ENCODE measurements around the gene ABTB1.
"Not testable (repeated sequence)": the region's sequence is repeated elsewhere in the genome, so short reads cannot be mapped to it uniquely, and the experiment has no call there.

The ABTB1 gene

DNA sequence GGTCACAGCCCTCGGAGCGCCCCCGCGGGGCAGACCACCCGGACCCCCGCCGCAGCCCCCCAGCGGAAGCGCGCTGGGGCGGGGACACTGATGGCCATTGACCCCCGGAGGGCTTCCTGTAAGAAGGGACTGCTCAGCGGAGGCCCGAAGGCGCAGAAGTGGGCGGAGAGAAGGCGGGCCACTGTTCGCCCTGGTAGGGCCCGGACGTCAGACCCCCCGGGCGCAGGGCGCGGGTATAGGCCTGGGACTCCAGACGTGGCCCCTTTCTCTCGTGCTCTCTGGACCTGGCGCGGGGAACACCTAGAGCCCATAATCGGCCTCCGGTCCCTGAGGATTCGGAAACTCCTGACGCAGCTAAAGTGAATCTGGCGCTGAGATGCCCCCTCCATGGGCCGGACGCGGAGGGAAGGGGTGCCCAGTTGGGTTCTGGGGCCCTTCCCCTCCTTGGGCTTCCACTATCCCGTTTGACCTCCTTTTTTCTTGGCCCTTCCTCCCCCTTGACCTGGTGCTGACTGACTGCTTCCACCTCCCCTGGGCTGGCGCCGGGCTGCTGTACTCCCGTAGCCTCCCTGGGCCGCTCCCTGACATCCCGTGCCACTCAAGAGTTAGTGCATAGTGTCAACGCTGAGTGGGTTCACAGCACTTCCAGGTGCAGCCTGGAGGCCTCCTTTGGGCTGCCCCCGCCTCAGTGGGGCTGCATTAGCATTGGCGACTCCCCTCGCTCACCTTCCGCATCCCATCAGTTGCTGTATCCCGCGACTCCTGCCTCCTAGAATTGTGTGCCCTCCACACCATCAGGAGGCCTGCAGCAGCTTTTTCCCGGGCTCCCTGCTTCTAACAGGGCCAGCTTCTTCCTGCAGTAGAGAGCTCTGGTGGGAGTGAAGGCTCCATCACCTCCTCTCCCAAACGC lies 694 bp downstream of the ABTB1 start:
- peak; percentile 54 for DNase-seq

DNA sequence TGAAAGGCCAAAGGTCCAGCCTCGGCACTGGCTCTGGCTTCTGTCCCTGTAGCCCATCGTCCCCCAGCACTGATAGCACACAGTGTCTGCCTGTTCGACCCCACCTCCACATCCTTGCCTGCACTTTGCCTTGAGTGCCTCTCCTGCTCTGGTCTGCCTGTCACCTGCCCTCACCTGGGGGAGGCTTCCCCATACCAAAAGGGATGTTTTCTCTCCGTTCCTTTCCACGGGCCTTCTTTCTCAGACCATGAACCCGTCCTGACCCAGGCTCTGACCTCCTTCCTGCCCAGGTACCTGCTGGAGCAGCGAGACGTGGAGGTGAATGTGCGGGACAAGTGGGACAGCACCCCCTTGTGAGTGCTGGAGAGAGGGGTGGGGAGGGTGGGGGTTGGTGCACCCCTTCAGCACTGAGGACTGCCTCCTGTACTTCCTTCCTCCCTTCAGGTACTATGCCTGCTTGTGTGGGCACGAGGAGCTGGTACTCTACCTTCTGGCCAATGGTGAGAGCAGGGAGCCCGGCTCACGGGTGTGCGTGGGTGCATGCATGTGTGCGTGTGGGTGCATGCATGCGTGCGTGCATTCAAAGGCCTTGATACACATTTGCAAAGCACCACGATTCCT lies 1.5 kb downstream of the ABTB1 start:
- peak; percentile 19 for DNase-seq

DNA sequence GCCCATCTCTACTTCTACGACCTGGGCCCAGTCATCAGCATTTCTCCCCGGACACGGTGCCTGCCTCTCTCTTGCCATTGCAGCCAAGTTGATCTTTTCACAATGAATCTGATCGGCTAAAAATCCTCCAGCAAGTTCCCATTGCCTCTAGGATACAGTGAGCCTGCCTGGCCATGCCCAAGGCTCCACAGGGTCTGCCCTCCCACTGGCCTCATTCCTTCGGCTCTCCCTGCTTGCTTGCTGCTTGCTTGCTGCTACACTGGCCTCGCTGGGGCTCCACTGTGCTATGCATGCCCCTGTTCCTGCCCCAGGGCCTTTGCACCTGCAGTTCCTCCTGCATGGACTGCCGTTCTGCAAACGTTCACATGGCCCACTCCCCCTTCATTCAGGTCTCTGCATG lies 2.0 kb downstream of the ABTB1 start:
- peak; percentile 9 for DNase-seq

DNA sequence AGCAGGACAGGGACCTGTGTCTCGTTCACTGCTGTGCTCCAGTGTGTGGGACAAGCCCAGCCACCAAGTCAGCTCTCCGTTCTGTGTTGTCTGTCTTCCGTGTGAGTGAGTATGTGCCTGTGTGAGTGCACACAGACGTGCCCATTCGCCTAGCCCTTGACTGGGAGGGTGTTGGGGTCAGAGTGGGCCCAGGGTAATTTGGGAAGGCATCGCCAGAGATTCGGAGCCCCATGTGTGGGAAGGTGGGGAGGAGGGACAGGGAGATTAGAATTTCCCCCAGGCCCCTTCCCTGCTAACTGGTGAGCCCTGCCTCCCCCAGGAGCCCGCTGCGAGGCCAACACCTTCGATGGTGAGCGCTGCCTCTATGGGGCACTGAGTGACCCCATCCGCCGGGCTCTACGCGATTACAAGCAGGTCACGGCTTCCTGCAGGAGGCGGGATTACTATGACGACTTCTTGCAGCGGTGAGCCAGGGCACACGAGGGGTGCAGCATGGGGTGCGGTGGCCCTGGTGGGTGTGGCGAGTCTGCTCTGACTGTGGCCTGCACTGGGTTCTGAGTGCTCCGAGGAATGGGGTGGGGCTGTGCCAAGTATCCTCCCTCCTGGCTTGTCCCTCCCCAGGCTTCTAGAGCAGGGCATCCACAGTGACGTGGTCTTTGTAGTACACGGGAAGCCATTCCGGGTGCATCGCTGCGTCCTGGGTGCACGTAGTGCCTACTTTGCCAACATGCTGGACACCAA lies 3.1 kb downstream of the ABTB1 start:
- DNase-seq = peak; percentile 22

DNA sequence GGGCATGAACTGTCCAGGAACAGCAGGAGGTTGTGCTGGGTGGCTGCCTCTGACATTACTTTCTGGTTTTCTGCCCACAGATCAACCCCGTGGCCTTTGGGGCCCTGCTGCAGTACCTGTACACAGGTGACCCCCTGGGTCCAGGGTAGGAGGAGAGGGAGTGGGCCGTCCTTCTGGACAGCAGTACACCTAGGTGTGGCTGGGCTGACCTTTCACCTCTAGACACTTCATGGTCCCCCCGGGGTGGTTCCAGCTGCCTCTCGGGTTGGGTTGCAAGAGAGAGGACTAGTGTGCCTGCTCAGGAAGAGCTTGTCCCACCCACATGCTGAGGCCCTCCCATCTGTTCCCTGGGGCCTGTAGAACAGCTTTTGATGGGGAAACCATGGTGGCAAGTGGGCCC lies 3.7 kb downstream of the ABTB1 start:
- peak; percentile 18 for DNase-seq

DNA sequence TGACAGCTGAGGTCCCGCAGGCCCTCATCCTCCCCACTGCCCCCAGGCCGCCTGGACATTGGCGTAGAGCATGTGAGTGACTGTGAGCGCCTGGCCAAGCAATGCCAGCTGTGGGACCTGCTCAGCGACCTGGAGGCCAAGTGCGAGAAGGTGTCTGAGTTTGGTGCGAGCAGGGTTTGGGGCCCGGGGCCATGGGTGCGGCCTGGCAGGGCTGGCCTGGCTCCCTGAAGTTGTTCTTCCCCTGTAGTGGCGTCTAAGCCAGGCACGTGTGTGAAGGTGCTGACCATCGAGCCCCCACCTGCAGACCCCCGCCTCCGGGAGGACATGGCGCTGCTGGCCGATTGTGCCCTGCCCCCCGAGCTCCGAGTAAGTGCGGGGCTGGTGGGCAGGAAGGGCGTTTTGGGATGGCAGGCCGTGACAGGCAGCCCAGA lies 4.2 kb downstream of the ABTB1 start:
- peak; percentile 16 for DNase-seq

DNA sequence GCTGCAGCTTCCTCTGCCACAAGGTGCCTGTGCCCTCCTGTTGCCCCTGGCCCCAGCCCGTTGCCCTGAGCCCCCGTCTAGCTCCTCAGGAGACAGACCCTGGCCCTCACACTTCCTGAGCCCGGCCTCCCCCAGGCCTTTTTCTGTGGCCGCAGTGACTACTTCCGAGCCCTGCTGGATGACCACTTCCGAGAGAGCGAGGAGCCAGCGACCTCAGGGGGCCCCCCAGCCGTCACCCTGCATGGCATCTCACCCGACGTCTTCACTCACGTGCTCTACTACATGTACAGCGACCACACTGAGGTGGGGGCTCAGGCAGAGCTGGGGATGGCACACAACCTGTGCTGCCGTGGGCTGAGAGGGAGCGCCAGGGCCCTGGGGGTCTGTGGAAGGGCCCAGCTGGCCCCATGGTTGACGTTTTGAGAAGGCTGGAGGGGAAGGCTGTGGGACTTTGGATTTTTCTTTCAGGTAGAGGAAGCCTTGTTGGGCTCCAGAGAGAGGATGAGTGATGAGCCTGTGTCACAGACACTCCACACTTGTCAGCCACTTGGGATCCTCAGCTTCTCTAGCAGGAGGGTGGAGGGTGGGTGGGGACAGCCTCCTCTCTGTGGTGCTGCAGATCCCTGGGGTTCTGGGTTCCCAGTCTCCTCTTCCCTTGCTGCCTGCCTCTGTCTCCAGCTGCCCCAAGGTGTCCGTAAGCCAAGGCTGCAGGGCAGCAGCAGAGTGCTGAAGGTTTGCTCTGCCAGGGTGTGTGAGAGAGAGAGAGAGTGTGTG lies 5.0 kb downstream of the ABTB1 start:
- DNase-seq = peak; percentile 14

DNA sequence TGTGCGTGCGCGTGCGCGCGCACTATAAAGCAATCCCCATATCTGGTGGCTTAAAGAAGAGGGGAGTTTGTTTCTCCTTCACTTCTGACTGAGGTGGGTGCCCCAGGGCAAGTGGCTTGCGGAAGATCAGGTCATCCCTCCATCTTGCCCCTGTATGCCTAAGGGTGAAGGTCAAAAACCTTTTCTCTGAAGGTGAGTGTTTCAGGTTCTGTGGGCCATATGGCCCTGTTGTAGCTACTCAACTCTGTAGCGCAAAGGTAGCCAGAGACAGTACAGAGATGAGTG lies 5.5 kb downstream of the ABTB1 start:
- DNase-seq = no peak

DNA sequence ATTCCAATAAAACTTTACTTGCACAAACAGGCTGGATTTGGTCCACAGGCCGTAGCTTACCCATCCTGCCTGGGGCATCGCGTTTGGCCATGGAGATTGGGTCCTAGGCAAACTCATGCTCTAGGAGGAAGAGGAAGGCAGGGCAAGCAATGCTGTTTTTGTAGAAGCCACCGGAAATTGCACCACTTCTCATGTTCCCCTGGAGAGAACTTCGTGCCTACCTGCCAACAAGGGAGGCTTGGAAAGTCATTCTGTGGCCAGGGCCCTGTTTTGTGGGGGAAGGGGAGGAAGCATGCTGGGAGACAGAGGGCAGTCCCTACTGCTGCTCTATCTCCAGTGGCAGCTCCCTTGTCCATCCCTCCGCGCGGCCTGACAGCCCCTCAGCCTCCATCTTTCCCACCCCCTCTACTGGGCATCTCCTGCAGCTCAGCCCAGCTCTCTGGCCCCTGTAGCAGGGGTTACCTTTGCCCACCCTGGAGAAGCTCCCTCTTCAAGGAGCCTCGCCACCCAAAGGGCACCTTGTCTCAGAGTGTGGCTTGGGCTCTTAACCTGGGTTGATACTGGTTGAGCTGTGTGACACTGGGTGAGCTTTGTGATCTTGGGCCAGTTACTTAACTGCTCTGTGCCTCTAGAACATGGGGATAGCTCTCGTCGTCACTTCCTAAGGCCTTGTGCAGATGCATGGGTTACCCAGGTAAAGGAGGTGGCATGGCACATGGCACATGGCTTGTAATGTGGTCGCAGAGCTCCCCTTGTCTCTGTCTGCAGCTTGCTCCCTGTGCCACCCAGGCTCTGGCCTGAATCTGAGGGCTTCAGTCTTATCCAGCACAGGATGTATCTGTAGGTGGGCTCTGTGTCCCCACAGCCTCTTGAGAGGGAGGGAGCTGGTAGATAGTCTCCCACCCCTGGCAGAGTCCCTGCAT lies 6.1 kb downstream of the ABTB1 start:
- DNase-seq = peak; percentile 21

DNA sequence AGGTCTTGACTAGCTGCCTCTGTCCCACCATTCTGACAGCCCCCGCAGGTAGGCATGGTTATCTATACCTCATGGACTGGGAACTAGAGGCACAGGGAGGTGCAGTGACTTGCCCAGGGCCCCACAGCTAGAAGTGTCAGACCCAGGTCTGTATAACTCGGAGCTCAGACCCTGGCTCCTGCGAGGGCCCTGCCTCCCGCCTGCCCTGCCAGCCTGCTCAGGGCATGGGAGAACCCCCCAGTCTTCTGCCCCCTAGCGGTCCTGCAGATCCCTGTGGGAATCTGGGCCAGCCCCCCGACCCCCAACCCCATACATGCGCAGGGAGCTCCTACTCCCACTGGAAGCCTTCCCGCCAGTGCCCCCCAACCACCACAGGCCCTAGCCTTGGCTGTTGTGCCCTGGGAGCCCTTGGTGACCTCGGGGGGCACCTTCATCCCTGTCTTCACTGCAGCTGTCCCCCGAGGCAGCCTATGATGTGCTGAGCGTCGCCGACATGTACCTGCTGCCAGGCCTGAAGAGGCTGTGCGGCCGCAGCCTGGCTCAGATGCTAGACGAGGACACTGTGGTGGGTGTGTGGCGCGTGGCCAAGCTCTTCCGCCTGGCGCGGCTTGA lies 6.9 kb downstream of the ABTB1 start:
- DNase-seq = peak; percentile 15

DNA sequence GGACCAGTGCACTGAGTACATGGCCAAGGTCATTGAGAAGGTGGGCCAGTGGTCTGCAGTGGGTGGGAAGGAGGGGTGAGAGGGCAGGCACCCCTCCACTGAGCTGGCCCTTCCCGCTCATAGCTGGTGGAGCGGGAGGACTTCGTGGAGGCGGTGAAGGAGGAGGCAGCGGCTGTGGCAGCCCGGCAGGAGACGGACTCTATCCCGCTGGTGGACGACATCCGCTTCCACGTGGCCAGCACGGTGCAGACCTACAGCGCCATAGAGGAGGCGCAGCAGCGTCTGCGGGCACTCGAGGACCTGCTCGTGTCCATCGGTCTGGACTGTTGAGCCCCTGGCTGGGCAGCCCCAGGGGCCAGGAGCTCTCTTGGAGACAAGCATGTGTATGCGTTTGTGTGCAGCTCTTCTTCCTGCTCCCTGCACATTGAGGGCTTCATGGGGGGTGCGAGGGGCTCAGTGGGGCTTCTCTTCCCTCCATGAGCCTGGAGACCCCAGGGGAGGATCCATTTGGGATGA lies 7.5 kb downstream of the ABTB1 start:
- DNase-seq = no peak

DNA sequence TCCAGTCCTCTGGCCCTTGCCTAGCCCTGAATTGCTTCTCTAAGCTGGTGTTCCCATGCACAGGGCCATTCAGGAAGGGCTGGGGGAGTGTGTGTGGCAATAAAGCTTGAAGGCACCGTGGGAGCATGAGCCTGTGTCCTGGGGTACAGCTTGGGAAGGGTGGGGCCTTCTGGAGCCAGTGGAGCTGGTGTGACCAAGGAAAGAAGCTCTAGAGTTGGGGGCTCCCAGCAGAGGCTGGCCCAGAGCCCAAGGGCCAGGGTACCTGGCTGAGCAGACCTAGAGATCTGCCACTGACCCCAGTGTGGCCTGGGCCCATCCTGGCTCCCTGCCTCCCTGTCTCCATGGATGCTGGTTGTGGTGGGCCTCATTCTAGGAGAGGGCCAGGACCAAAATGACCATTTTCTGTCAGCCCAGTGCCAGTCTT lies 8.1 kb downstream of the ABTB1 start:
- DNase-seq = peak; percentile 14

DNA sequence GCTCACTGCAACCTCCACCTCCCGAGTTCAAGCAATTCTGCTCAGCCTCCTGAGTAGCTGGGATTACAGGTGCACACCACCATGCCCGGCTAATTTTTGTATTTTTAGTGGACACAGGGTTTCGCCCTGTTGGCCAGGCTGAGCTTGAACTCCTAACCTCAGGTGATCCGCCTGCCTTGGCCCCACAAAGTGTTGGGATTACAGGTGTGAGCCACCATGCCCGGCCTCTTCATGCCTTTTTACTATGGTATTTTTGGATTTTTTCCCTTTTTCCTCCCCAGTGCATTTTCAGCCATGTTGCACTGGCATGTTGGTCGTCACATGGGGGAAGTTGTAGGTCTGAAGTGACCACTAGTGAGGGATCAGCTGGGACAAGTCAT lies 9.4 kb downstream of the ABTB1 start:
- DNase-seq = not testable (repeated sequence)

DNA sequence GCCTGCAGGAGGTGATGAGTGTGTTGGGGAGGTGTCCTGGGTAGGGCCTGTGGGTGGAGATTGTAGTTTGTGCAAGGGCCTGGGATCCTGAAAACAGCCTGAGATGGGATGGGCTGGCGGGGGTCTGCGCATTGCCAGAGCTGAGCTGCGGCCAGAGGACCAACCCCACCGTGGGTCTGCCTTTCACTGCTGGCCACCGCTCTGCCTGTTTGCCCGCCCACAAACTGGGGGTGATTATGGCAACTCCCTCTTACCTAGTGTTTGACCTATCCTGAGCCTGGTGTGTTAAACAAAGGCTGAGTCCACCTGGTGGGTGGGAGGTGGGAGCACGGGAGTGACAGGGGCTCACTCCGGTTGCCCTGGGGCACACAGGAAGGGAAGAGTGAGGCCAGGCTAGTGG lies 9.8 kb downstream of the ABTB1 start:
- DNase-seq = peak; percentile 16

DNA sequence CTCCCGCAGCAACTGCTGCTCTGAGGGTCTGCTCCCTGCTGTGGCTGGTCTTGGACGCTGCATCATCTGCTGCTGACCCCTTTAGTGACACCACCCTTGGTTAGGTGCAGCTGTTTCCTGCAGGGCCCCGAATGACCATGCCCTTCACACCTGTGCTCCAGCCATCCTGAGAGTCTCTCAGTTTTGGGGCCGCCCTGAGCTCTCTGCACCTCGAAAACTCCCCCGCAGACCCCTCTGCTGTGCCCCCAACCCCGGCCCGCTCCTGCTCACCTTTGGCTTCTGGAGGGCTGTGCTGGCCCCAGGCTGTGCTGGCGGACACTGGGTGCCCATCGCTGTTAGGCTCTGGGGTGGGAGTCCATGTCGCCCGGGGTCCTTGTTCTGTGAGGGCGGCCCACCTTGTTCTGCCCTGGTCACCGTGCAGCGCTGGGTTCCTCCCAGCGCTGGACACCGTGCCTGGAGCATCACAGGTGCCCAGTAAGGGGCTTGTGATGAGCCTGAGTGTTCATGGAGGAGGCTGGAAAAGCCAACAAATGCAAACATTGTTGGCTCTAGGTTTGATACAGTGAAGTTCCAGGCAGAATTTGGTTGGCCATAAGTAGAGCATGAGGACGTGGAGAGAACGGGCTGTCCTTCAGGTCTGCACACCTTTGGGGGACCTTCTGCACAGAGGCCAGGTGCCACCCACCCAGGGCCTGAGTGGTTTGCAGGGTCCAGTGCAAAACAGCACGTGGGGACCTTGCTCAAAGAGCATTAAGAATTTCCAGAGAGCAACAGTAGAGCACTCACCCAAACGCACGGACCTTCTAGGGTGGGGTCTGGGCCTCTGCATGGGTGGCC lies 12.3 kb downstream of the ABTB1 start:
- DNase-seq = peak; percentile 8

DNA sequence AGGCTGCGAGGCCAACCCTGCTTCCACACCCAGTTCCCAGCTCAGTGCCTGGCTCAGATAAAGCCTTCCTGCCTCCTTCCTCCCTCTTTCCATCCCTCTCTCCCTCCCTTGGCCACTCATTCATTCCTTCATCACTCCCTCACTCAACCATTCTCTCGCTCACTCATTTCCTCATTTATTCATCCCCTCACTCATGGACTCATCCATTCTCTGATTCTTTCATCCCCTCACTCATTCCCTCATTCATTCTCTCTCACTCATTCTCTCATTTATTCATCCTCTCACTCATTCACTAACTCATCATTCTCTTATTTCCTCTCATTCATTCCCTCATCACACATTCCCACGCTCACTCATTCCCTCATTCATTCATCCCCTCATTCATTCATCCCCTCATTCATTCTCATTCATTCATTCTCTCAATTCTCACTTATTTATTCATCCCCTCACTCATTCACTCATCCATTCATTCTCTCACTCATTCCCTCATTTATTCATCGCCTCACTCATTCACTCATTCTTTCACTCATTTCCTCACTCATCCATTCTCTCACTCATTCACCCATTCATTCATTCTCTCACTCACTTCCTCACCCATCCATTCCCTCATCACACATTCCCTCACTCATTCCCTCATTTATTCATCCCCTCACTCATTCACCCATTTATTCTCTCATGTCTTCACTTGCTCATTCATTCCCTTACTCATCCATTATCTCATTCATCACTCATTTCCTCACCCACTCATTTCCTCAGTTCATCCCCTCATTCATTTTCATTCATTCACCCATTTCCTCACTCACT lies 13.2 kb downstream of the ABTB1 start:
- peak; percentile 26 for DNase-seq

DNA sequence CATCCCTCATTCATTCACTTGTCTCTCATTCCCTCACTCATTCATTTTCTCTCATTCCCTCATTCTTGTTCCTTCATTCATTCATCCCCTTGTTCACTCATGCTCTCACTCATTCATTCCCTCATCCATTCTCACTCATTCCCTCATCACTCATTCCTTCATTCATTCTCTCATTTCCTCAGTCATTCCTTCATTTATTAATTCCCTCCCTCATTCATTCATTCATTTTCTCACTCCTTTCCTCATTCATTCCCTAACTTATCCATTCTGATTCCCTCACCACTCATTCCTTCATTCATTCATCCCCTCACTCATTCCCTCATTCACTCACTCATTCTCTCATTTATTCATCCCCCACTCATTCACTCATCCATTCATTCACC lies 13.8 kb downstream of the ABTB1 start:
- DNase-seq = no peak

DNA sequence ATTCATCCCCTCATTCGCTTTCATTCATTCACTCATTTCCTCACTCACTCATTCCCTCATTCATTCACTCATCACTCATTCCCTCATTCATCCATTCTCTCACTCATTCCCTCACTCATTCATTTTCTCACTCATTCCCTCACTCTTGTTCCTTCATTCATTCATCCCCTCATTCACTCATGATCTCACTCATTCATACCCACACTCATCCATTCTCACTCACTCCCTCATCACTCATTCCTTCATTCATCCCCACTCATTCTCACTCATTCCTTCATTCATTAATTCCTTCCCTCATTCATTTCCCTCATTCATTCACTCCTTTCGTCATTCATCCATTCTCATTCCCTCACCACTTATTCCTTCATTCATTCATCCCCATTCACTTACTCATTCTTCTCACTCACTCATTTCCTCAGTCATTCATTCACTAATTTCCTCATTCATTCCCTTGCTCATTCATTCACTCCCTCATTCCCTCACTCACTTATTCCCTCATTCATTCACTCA lies 14.5 kb downstream of the ABTB1 start:
- DNase-seq = no peak

DNA sequence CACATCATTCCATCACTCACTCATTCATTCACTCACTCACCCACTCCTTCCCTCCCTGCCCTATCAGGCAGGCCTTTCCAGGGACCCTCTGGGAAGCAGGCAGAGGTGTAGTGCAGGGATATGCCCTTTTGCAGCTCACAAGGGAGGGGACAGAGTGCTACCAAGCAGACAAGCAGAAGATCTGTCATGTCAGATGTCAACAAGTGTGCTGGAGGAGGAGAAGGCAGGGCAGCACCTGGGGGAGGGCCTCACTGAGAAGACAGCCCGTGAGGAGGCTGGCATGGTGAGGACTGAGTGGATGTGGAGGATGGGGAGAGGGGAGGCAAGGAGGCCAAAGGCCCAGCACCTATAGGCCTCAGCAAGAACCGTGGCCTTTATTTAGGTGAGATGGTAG lies 15.3 kb downstream of the ABTB1 start:
- DNase-seq = no peak

Data from femur (tissue), 1 donor.